Pancreas (tissue), 10 donors: ENCODE data around the gene ARSB. TPM values are rescaled to one million over a fixed set of nuclear protein-coding genes. Genes with fewer than 3 reads are reported as not detected.

Source experiments
- ATAC-seq, 4 donors: fragments of 200-7000 bp; cut with Tn5 transposase; one replicate each; pipeline versions ENCODE4 v1.8.0 to v1.9.1; 2020; ENCODE audit warnings: mild to moderate bottlenecking in 4 of 4, moderate library complexity in 4 of 4
- DNase-seq, 6 donors: peaks; one replicate each; pipeline ENCODE4 v3.0.0-alpha.2; 2020
- FAIRE-seq: peaks from 2 replicates; lab custom pipeline; 2012; peaks lifted over from hg19 to GRCh38; lab: Jason Lieb, UNC
- H3K27ac ChIP-seq, 4 donors: fragments of 200-600 bp; sonication (generic); 1 replicate in 3 of 4; 2 replicates in 1 of 4; pipeline versions ENCODE4 v1.5.0 to v1.8.0; 2020
- H3K27me3 ChIP-seq, 4 donors: fragments of 200-600 bp; one replicate each; pipeline ENCODE4 v1.8.0; 2021
- H3K36me3 ChIP-seq, 3 donors: fragments of 200-600 bp; sonication (generic) in 1 of 3; one replicate each; pipeline versions ENCODE4 v1.5.0 to v1.8.0; 2020 to 2021
- H3K4me1 ChIP-seq, 3 donors: fragments of 200-600 bp; one replicate each; pipeline ENCODE4 v1.8.0; 2021
- H3K4me3 ChIP-seq, 4 donors: fragments of 200-600 bp; sonication (generic) in 2 of 4; one replicate each; pipeline versions ENCODE4 v1.5.0 to v1.8.0; 2020 to 2021
- H3K9me3 ChIP-seq, 4 donors: fragments of 200-600 bp; one replicate each; pipeline ENCODE4 v1.8.0; 2021
- WGBS, 2 donors: extraction: QIAGEN DNeasy Blood & Tissue Kit; methylation state at CpG; one replicate each; pipeline ENCODE4 v1.1.7; 2013; 5-methylcytosine and 5-hydroxymethylcytosine counted together
- intact Hi-C, 3 donors: fragments of 100-400 bp; cut with DNase I; formaldehyde crosslinking; loops; one replicate each; pipeline versions ENCODE4 v1.11.1 to v1.14.2; 2022
- polyA plus RNA-seq, 2 donors: library from polyadenylated mRNA; stranded (reverse); fragments of 200-250 nt; gene quantifications; one replicate each; pipeline ENCODE4 v1.2.3, GENCODE V29; 2013
- total RNA-seq, 6 donors: library from RNA; stranded (reverse); fragmentation: NEBNext Ultra II Directional in 4 of 6; extraction: Animal tissue kit (Norgen Biotek cat#: 25700) in 4 of 6; gene quantifications; one replicate each; pipeline versions ENCODE4 v1.2.1 to v1.2.4, GENCODE V29; 2021 to 2023
- TF ChIP-seq, protein P1 (sequence below), 4 donors: fragments of 200-600 bp; sonication (generic) in 3 of 4; IDR thresholded peaks; one replicate each; pipeline versions ENCODE4 v1.5.0 to v1.8.0; 2021; ENCODE audit warnings: antibody characterized with exemption in 4 of 4
- donor health status: healthy with polysubstance abuse.
- donor health status: DM: no; HTN: no; CAD: no; lungs with moderate emphysema.
- donor health status: DM: no; HTN: no; CAD: no.
- donor health status: control.
- donor health status: control.
- donor health status: Bipolar disorder and iron deficiency.
- donor health status: DM: yes; HTN: yes; CAD: no.
- donor health status: DM: no; HTN: no; CAD: no.
- donor health status: DM: no; HTN: no; CAD: no.
- donor health status: DM: yes; HTN: yes; CAD: no.

The ARSB gene
- total and polyA plus RNA-seq, 8 donors, result 1.6 to 11.5 (median 5.8) TPM

DNA sequence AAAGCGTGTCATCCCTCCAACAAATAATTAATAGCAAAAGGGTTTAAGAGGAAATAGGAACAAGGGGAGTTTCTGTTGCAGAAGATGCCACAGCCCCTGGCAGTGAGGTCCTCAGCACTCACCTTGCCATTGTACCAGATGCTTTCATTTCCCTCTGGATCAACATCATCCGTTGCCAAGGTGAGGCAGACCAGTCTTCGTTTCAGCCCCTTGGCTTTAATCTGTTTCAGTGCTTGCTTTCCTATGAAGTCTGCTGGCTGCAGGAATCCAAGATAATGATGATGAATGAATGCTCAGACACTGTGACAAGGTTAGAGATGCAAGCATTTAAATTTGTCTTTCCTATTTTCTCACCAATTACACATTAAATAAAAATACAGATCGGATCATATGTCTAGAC is 20.0 kb upstream of the ARSB start:
- TF ChIP-seq, protein P1, sequence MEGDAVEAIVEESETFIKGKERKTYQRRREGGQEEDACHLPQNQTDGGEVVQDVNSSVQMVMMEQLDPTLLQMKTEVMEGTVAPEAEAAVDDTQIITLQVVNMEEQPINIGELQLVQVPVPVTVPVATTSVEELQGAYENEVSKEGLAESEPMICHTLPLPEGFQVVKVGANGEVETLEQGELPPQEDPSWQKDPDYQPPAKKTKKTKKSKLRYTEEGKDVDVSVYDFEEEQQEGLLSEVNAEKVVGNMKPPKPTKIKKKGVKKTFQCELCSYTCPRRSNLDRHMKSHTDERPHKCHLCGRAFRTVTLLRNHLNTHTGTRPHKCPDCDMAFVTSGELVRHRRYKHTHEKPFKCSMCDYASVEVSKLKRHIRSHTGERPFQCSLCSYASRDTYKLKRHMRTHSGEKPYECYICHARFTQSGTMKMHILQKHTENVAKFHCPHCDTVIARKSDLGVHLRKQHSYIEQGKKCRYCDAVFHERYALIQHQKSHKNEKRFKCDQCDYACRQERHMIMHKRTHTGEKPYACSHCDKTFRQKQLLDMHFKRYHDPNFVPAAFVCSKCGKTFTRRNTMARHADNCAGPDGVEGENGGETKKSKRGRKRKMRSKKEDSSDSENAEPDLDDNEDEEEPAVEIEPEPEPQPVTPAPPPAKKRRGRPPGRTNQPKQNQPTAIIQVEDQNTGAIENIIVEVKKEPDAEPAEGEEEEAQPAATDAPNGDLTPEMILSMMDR (IDR thresholded peaks at IDR 0.05), result no peak
- no peak for FAIRE-seq
- H3K27me3 ChIP-seq, result no peaks in the 10 kb centered on the region
- no peak overlapping the region for H3K4me3 ChIP-seq
- H3K27ac ChIP-seq, result no peak overlapping the region
- H3K36me3 ChIP-seq, result no peaks in the 10 kb centered on the region
- peak in 1 of 4 donors; percentile 47 for ATAC-seq
- no peaks in the 10 kb centered on the region for H3K4me1 ChIP-seq
- H3K9me3 ChIP-seq, result peaks cover 0 to 2% (median 0%) of the 10 kb centered on the region in 4 donors
- intact Hi-C loops, result no loop called here
- 58 to 62% methylated on average over 4 of the region's 4 CpGs for WGBS, 2 donors
- DNase-seq, result no peak

DNA sequence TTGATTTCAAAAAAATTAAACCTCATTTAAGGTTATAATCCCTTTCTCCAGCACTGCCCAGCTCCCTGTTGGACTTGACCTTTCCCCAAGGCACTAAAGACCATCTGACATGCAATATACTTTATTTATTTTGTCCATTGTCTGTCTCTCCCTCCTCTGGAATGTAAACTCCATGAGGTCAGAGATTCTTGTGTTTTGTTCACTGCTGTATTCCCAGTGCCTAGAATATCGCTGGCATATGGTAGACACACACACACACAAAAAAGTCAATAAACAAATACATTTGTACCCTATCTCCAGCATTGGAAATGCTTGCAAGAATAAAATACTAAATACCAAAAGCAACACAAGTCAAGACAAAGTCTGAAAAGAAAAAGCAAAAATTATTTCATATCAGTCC is 17.3 kb upstream of the ARSB start:
- FAIRE-seq, result no peak
- H3K36me3 ChIP-seq, result no peaks in the 10 kb centered on the region
- intact Hi-C loops, result no loop called here

DNA sequence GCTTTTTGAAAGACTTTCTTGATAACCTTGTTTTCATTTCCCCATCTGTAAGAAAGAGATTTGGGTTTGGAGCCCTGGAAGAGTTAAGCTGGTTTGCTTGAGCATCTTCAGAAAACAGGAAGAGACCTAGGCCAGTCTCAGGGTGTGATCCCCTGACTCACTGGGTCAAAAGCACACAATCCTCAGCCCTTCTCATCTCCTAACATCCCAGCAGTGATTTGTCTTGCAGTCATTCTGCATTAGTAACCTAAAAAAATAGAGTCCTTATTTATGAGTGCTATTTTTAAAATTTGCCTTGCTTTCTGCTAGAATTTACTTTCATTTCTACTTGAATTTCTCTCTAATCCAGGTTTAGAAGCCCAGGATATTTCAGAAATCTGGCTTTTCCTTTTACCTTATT is 16.4 kb upstream of the ARSB start:
- Histone ChIP-seq H3K9me3 (peaks cover 0 to 2% (median 0%) of the 10 kb centered on the region in 4 donors), H3K27me3 (no peaks in the 10 kb centered on the region), H3K36me3 (no peaks in the 10 kb centered on the region), H3K4me1 (no peaks in the 10 kb centered on the region), H3K27ac (no peak overlapping the region), H3K4me3 (no peak overlapping the region)
- FAIRE-seq, result no peak
- intact Hi-C loops, result no loop called here
- TF ChIP-seq, protein P1 (IDR thresholded peaks at IDR 0.05), result no peak
- ATAC-seq, result no peak
- DNase-seq, result no peak

More for the DNA sequence above, 17.3 kb upstream of the ARSB start:
- Histone ChIP-seq H3K4me3 (no peak overlapping the region), H3K9me3 (peaks cover 0 to 2% (median 0%) of the 10 kb centered on the region in 4 donors), H3K4me1 (no peaks in the 10 kb centered on the region), H3K27ac (no peak overlapping the region), H3K27me3 (no peaks in the 10 kb centered on the region)
- ATAC-seq, result no peak
- TF ChIP-seq, protein P1 (IDR thresholded peaks at IDR 0.05), result no peak
- DNase-seq, result no peak
- WGBS, 2 donors, result 86 to 92% methylated on average over 1 of the region's 1 CpG

DNA sequence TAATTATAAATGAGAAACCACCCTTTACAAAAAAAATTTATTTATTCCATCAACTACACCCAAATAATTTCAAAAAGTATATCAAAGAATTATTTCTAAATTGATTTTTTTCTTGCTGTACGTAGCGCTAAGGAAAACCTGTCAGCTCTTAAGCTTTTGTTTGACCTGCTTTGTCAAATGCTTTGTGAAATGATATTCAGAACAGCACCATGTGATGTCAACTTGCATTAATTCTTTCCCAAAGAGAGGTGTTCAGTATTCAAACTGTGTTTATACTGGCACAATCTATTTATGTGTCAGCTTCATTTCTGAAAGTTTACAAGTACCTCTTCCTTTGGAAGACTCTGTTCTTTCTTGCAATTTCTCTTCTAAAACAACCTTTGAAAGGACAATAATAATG is 12.0 kb upstream of the ARSB start:
- Histone ChIP-seq H3K4me1 (no peaks in the 10 kb centered on the region), H3K27ac (no peak overlapping the region), H3K4me3 (no peak overlapping the region), H3K9me3 (peaks cover 0 to under 1% (median 0%) of the 10 kb centered on the region in 4 donors), H3K27me3 (no peaks in the 10 kb centered on the region), H3K36me3 (no peaks in the 10 kb centered on the region)
- ATAC-seq (no peak), FAIRE-seq (no peak), DNase-seq (no peak)
- WGBS, 2 donors, result 90 to 95% methylated on average over 2 of the region's 2 CpGs
- intact Hi-C loops, result no loop called here
- TF ChIP-seq, protein P1 (IDR thresholded peaks at IDR 0.05), result no peak

DNA sequence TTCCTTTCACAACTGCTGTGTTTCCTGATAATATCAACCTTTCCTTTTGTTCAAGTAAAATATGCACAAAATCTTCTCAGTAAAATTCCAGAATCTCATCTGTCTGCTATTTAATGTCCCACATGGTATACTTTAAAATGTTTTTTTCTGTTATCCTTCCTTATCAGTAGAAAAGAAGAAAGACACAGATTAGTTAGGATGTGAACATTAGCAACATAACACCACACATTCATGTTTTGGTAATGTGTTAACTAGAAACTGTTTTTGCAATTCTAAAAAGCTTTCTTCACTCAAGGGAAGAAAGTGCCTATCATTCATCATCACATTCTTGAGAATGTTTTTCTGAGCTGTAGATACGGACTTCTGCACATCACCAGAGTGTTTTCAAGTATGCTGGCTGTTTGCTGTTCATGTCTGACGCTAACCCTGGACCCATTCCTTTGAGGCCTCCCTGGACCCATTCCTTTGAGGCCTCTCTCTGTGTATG is 10.5 kb upstream of the ARSB start:
- H3K4me3 ChIP-seq, result no peak overlapping the region
- FAIRE-seq, result no peak
- H3K27ac ChIP-seq, result no peak overlapping the region
- DNase-seq, result no peak
- TF ChIP-seq, protein P1 (IDR thresholded peaks at IDR 0.05), result no peak
- no peaks in the 10 kb centered on the region for H3K9me3 ChIP-seq
- no peaks in the 10 kb centered on the region for H3K36me3 ChIP-seq
- no peak for ATAC-seq
- H3K27me3 ChIP-seq, result no peaks in the 10 kb centered on the region
- no peaks in the 10 kb centered on the region for H3K4me1 ChIP-seq
- WGBS, 2 donors, result 85 to 89% methylated on average over 2 of the region's 2 CpGs
- intact Hi-C loops, result no loop called here
